GM18511 (cell line): ENCODE data around the gene TOMM20.
A peak's percentile ranks its signal among the peaks of the same experiment; 100 is the strongest.
"Not testable (repeated sequence)": the region's sequence is repeated elsewhere in the genome, so short reads cannot be mapped to it uniquely, and the experiment has no call there.

Experiments used
- ATAC-seq: cut with Tn5 transposase; IDR thresholded peaks from one replicate; pipeline ENCODE4 v1.9.1; 2021; ENCODE audit warnings: mild to moderate bottlenecking, moderate library complexity; ENCODE audit not compliant: unreplicated experiment

The TOMM20 gene

DNA sequence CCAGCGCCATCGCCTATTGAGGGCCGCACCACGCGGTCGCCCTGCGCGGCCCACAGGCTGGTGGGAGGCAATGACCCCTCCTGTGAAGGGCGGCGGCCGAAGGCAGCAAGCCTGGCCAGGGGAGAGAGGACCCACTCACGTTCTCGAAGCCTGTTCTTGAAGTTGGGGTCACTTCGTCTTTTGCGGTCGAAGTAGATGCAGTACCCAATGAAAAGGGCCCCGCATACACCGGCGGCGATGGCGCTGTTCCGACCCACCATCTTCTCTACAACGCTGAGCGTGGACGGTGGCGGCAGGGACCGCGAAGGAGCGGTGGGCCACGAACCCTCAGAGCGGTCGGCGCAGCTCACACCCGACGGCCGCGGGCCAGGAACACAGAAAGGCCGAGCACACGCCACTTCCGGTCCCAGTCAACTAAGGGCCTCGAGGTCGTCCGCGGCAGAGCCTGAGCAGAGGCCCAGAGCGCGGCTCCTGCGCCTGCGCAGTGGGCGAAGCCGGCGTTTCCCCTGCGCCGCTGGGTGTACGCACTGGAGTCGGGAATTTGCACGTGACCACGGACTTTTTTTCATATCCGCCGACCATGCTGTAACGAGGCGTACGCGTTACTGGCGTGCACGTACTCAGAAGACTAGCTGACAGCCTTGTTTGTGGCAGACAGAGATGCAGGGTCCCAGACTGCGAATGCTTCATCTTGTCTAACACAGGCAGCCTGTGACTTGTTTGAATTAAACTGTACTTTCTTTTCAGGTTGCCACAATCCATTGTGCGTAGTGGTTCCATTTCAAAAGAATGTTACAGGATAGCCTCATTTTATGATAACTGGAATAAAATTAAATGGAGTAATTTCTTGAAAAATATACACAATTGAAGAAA, at the start of gene TOMM20:
TSS of gene TOMM20 (minus strand) at position 382 of the 873 bp plus-strand sequence. CDS start at position 260, 122 bp downstream.
- peak; percentile 95 for ATAC-seq

DNA sequence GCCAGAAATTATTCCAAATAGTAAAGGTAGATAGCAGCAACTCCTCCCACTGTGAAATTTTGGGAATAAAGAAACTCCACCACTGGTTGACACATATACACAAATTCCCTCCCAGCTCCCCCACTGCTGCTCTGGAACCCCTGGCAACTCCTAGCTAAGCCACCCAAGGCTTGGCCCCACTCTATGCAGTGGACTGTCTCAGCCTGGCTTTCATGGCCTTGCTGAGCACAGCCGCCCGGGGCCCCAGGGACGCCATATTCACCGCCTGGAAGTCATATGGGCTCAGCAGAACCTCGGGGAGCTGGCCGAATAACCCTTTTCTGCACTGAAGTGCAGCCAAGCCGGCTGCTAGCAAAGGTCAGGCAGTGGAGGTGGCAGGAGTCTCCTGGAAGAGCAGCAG, 47.8 kb upstream of the TOMM20 start:
- ATAC-seq = no peak

DNA sequence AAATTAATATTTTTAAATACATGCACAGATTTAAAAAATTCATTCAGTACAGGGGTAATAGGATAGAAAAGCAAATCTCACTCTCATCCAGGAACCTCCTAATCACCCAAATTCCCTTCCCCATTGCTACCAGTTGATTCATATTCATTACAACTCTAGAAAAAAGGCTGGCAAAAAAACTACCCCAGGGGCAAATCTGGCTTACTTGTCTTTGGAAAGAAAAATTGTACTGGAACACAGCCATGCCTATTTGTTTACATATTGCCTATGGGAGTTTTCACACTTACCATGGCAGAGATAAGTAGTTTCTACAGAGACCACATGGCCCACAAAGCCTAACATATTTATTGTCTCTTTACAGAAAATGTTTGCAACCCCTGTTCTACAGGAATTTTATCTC, 41.3 kb upstream of the TOMM20 start:
- ATAC-seq = no peak

DNA sequence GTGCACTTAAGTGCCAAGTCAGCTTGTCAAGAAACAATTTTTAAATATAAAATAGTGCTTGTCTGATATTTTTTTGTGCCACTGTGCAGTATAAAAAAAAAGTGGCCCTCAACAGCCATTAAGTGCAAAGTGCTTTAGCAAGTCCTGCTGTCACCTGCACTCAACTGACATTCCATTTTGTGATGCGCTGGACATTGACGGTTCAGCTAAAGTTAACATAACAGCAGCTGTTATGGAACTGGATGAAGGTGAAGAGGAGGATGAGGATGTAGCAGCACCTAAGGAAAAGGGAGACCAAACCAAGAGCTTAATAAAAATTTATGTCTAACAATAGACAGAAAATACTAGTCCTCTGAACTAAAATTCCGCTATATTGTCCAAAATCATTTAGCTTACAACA, 39.7 kb upstream of the TOMM20 start:
- ATAC-seq = no peak

- ATAC-seq = no peak
Measured at GRCh38 chr1:235161685-235162327, 33.2 kb upstream of the TOMM20 start.

DNA sequence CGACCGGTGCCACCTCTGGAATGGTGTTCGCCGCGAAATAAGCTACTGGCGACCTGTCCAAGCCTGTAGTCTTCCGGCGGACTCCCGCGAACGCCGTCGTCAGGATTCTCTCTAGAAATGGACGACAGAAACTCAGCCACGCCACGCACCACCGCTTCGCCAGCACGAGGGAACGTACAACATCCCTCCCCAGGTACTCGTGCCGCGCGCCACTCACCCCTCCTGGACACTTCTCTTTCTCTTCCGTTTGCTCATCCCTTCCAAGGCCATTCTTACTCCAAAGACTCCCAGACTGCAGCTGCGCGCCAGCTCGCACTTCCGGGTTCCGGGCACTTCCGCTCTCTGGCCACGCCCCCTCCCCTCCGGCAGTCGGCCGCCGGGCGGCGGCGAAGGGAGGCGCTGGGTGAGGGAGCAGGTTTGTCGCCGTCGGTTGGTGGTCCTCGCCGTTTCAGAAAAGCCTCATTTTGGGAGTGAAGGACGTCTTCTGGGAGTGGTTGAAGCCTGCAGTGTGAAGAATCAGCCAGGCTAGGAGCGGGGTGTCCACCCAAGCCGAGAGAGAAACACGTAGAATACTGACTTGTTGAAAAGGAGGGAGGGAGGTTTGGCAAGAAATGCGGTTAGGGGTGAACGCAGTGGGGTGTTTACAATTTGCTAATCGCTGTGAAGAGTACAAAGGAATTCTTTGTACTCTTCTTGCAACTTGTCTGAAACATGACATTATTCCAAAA, 32.5 kb upstream of the TOMM20 start, which contains the start of gene RBM34:
TSS of gene RBM34 (minus strand) at position 294 of the 728 bp plus-strand sequence. CDS start at position 270, 24 bp downstream.
- peak; percentile 95 for ATAC-seq

- peak; percentile 44 for ATAC-seq
Measured at GRCh38 chr1:235160383-235160956, 31.8 kb upstream of the TOMM20 start.

DNA sequence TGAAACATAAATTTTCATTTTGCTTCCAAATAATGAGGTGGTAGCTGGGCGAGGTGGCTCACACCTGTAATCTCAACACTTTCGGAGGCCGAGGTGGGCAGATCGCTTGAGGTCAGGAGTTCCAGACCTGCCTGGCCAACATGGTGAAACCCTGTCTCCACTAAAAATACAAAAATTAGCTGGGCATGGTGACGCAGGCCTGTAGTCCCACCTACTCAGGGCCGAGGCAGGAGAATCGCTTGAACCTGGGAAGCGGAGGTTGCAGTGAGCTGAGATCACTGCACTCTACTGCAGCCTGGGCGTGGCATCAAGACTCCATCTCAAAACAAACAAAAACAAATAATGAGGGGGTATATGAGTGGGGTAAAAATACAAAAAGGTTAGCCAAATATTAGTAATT, 31.3 kb upstream of the TOMM20 start:
- ATAC-seq = not testable (repeated sequence)

DNA sequence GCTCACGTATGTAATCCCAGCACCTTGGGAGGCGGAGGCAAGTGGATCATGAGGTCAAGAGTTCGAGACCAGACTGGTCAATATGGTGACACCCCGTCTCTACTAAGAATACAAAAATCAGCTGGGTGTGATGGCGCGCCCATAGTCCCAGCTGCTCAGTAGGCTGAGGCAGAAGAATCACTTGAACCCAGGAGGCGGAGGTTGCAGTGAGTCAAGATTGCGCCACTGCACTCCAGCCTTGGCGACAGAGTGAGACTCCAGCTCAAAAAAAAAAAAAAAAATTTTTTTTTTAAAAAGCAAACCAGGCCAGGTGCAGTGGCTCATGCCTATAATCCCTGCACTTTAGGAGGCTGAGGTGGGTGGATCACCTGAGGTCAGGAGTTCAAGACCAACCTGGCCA, 30.6 kb upstream of the TOMM20 start:
- ATAC-seq = not testable (repeated sequence)

GRCh38 chr1:235158680-235159079, 30.0 kb upstream of the TOMM20 start:
- no peak for ATAC-seq

- ATAC-seq = no peak
Measured at GRCh38 chr1:235157150-235157549, 28.5 kb upstream of the TOMM20 start.

GRCh38 chr1:235156740-235157139, 28.1 kb upstream of the TOMM20 start:
- ATAC-seq = no peak

DNA sequence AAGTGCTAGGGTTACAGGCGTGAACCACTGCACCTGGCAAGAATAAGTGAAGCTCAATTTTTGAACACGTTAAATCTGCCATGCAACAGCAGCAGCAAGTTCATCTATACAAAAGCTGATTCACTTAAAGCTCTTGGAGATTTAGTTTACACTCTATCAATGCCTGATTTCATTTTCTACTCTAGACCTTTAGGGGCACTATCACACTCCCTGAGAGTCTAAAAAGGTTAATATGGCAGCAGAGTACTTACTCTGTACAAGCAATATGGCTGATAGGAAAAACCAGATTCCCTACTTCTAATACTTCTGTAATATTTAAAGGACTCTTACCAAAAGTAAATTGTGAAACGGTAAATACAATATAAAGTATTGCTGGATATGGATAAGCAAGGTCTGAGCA, 27.6 kb upstream of the TOMM20 start:
- ATAC-seq = no peak

- no peak for ATAC-seq
Measured at GRCh38 chr1:235152235-235152634, 23.6 kb upstream of the TOMM20 start.

- ATAC-seq = no peak
Measured at GRCh38 chr1:235151033-235151432, 22.4 kb upstream of the TOMM20 start.

DNA sequence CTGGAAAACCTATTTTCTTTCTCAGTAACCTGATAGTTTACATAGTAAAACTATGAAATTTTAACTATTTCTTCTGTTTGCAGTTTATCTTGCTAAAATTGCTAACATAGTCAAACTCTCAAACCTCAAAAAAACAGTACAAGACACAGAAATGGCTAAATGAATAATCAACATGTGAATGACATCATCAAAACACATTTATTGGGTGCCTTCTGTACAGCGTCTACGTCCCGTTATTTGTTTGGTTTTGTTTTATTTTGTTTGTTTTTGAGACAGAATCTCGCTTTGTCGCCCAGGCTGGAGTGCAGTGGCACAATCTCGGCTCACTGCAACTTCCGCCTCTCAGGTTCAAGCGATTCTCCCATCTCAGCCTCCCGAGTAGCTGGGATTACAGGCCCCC, 21.2 kb upstream of the TOMM20 start:
- no peak for ATAC-seq

- ATAC-seq = no peak
Measured at GRCh38 chr1:235147269-235147668, 18.6 kb upstream of the TOMM20 start.

DNA sequence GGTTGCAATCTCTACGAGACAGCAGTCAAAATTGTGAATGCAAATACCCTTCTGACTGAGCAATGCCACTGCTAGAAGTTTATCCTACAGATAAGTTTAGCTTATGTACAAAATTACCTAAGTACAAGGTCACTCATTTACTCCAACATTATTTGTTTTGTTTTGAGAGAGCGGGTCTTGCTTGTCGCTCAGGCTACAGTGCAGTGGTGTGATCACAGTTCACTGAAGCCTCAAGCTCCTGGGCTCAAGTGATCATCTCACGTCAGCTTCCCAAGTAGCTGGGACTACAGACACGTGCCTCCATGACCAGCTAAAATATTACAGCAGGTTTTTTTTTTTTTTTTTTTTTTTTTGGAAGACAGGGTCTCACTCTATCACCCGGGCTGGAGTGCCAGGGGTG, 17.0 kb upstream of the TOMM20 start:
- ATAC-seq = no peak

DNA sequence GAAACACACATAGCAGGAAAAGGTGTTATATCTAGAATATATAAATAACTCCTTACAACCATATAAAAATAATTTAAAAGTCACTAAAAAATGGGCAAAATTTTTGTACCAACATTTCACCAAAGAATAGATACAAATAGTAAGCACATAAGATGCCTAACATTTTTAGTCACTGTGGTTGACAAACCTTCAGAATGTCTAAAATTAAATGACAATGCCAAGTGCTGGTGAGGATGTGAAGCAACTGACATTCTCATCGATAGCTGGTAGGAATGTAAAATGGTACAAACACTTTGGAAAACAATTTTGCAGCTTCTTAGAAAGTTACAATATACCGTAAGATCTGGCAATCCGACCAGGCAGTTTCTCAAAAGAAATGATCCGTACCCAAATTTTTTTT, 14.4 kb upstream of the TOMM20 start:
- no peak for ATAC-seq

DNA sequence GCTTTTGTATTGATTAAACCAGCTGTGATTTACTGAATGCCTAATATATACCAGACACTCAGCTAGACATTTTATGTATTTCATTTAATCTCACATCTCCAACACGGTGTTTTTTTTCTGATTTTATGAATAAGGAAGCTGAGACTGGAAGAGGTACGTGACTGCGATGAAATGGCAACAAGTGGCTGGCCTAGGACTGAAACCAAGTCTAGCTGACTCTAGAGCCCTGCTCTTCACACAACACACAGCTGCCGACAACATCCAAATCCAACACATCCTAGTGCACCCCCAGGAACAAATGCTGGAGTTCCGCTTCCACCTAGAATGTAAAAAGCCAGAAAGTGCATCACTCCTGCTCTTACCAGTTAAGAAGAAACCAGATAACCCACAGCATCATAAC, 10.7 kb upstream of the TOMM20 start:
- no peak for ATAC-seq

DNA sequence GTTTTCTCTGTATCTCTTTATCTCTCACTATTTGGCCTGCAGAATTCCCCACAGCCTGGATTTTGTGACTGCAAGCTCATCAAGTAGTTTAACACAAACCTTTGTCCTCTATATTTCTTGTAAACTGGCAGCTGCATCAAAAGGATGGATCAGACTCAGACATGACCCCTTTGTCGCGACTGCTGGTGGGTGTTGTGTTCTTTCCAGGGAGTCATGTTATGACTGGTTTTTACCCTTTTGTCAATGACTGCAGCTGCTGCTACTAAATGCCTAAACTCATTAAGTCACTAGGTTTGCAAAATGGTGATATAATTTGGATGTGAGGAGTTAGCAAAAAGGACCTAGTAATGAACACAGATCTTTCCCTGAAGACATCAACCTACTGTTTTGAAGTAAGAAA, 10.2 kb upstream of the TOMM20 start:
- ATAC-seq = no peak
